Keratinocyte (primary cell): Measurements from ENCODE around the gene PDK2. TPM values are rescaled to one million over a fixed set of nuclear protein-coding genes. Genes with fewer than 3 reads are reported as not detected.

ENCODE experiments used
- DNase-seq: peaks from one replicate; pipeline ENCODE4 v3.0.0-alpha.2; 2011; ENCODE audit warnings: low read depth, missing footprints, low spot score
- FAIRE-seq: peaks from 2 replicates; lab custom pipeline; 2011; peaks lifted over from hg19 to GRCh38; lab: Jason Lieb, UNC
- H2AFZ ChIP-seq: 2 replicates; pipeline ENCODE4 v1.6.0; 2012; ENCODE audit warnings: low read length, control low read depth, inconsistent platforms; ENCODE audit not compliant: control insufficient read depth
- H3K27ac ChIP-seq: 2 replicates; pipeline ENCODE4 v1.5.1; 2011; ENCODE audit warnings: low read length; ENCODE audit not compliant: control insufficient read depth, insufficient read depth
- H3K27me3 ChIP-seq: 3 replicates; pipeline ENCODE4 v1.6.0; 2011; ENCODE audit warnings: low read length; ENCODE audit not compliant: control insufficient read depth, insufficient read depth; ENCODE audit errors: extremely low read depth
- H3K36me3 ChIP-seq, 2 experiments: 2 replicates in 1 of 2; 3 replicates in 1 of 2; pipeline ENCODE4 v1.5.1; 2011; ENCODE audit warnings: low read length in 2 of 2, mild to moderate bottlenecking in 1 of 2; ENCODE audit not compliant: control insufficient read depth in 2 of 2, insufficient read depth in 2 of 2; ENCODE audit errors: extremely low read depth in 1 of 2
- H3K4me1 ChIP-seq: 3 replicates; pipeline ENCODE4 v1.5.1; 2011; ENCODE audit warnings: low read length; ENCODE audit not compliant: control insufficient read depth, insufficient read depth; ENCODE audit errors: extremely low read depth
- H3K4me2 ChIP-seq: 3 replicates; pipeline ENCODE4 v1.6.0; 2011; ENCODE audit warnings: low read depth, low read length; ENCODE audit not compliant: control insufficient read depth, insufficient read depth; ENCODE audit errors: extremely low read depth
- H3K4me3 ChIP-seq, 3 experiments: fragments of 200-600 bp in 1 of 3; sonication (generic) in 1 of 3; 2 replicates in 2 of 3; 3 replicates in 1 of 3; pipeline ENCODE4 v1.5.1; 2011 to 2016; ENCODE audit warnings: low read length in 3 of 3, mild to moderate bottlenecking in 3 of 3, control low read depth in 2 of 3, inconsistent platforms in 1 of 3, low read depth in 1 of 3, mixed read lengths in 1 of 3, mixed run types in 1 of 3, moderate library complexity in 1 of 3; ENCODE audit not compliant: control insufficient read depth in 2 of 3, insufficient read depth in 2 of 3; ENCODE audit errors: extremely low read depth in 1 of 3
- H3K79me2 ChIP-seq: 2 replicates; pipeline ENCODE4 v1.6.0; 2012; ENCODE audit warnings: low read length; ENCODE audit not compliant: control insufficient read depth, insufficient read depth
- H3K9ac ChIP-seq: 3 replicates; pipeline ENCODE4 v1.6.0; 2011; ENCODE audit warnings: low read length; ENCODE audit not compliant: control insufficient read depth, insufficient read depth; ENCODE audit errors: extremely low read depth
- H3K9me1 ChIP-seq: 3 replicates; pipeline ENCODE4 v1.6.0; 2011; ENCODE audit warnings: low read length; ENCODE audit not compliant: control insufficient read depth, insufficient read depth; ENCODE audit errors: extremely low read depth
- H3K9me3 ChIP-seq: 2 replicates; pipeline ENCODE4 v1.5.1; 2012; ENCODE audit warnings: low read depth, low read length; ENCODE audit not compliant: control insufficient read depth
- H4K20me1 ChIP-seq: 3 replicates; pipeline ENCODE4 v1.6.0; 2011; ENCODE audit warnings: low read length; ENCODE audit not compliant: control insufficient read depth, insufficient read depth; ENCODE audit errors: extremely low read depth
- EZH2 ChIP-seq: IDR thresholded peaks from one replicate; pipeline ENCODE4 v1.6.1; 2012; ENCODE audit warnings: inconsistent platforms, mild to moderate bottlenecking, low read length, moderate library complexity
- dilution Hi-C: fragments of 300-500 bp; cut with MboI; formaldehyde crosslinking; loops from one replicate; pipeline ENCODE4 v1.7.0; 2020; ENCODE audit warnings: low sequenced_read_pairs; ENCODE audit not compliant: extremely low pct_ligation_motif_present
- polyA plus RNA-seq, 5 experiments: library from polyadenylated mRNA; depleted of rRNA in 3 of 5; stranded (reverse) in 3 of 5; stranded (forward) in 1 of 5; unstranded in 1 of 5; fragments of >200 nt; gene quantifications; 1 replicate in 1 of 5; 2 replicates in 3 of 5; 3 replicates in 1 of 5; pipeline versions ENCODE4 v1.2.1 to v1.2.3, GENCODE V29; 2011 to 2012; ENCODE audit warnings: missing spikeins in 2 of 5, low read depth in 1 of 5, low replicate concordance in 1 of 5
- TF ChIP-seq, protein P1 (sequence below), 3 experiments: IDR thresholded peaks in 1 of 3; conservative IDR thresholded peaks in 1 of 3; optimal IDR thresholded peaks in 1 of 3; 2 replicates in 2 of 3; 3 replicates in 1 of 3; pipeline versions ENCODE3 to v1.5.1; 2011; ENCODE audit warnings: low read length in 3 of 3, mild to moderate bottlenecking in 3 of 3, moderate library complexity in 2 of 3, control low read depth in 1 of 3, inconsistent platforms in 1 of 3; ENCODE audit not compliant: insufficient read depth in 2 of 3; ENCODE audit errors: extremely low read depth in 1 of 3

Gene PDK2
- polyA plus RNA-seq, 1 donor (not counting 4 experiments of a cell fraction or from before 2014, with no cell fraction given): 7.5 TPM

DNA sequence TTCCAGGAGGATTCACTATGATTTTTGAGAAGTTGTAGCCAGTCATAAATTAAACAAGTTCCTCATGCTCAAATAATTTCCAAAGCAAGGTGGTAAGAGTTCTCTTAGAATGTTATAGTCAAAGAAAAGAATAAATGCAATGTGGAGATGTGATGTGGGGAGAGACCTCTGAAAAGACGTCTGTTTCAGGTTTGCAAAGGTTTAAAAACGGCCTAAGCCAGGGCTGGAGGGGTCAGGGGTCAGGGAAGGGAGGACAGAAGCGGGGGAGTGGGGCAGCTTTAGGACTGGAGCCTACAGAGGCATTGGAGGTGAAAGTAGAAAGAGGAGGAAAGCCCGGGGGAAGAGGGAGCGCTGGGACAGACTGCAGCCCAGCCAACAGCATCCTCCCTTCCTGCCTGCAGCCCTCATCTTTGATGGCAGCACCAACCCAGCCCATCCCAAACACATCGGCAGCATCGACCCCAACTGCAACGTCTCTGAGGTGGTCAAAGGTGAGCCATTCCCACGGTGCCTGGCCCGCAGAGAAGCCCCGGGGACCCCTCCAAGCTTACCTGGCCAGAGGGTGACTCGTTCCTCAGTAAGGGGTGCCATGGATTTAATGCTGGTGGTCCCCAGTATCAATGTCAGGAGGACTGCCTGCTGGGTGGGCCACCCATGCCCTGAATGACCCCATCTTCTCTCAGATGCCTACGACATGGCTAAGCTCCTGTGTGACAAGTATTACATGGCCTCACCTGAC lies 11.4 kb downstream of the PDK2 start:
- Histone ChIP-seq H3K9me3 (no peaks in the 10 kb centered on the region), H3K27ac (no peak overlapping the region), H3K79me2 (no peaks in the 10 kb centered on the region), H3K4me2 (no peak overlapping the region), H3K4me1 (peaks cover 26% of the 10 kb centered on the region), H3K4me3 (no peak overlapping the region), H3K36me3 (peaks cover 0 to 2% of the 10 kb centered on the region in 2 experiments), H3K27me3 (no peaks in the 10 kb centered on the region), H3K9ac (no peak overlapping the region), H3K9me1 (no peaks in the 10 kb centered on the region), H2AFZ (no peak overlapping the region), H4K20me1 (no peaks in the 10 kb centered on the region)
- dilution Hi-C loops: no loop called here
- TF ChIP-seq, protein P1, sequence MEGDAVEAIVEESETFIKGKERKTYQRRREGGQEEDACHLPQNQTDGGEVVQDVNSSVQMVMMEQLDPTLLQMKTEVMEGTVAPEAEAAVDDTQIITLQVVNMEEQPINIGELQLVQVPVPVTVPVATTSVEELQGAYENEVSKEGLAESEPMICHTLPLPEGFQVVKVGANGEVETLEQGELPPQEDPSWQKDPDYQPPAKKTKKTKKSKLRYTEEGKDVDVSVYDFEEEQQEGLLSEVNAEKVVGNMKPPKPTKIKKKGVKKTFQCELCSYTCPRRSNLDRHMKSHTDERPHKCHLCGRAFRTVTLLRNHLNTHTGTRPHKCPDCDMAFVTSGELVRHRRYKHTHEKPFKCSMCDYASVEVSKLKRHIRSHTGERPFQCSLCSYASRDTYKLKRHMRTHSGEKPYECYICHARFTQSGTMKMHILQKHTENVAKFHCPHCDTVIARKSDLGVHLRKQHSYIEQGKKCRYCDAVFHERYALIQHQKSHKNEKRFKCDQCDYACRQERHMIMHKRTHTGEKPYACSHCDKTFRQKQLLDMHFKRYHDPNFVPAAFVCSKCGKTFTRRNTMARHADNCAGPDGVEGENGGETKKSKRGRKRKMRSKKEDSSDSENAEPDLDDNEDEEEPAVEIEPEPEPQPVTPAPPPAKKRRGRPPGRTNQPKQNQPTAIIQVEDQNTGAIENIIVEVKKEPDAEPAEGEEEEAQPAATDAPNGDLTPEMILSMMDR (optimal IDR thresholded peaks at IDR 0.05 in 1 of 3, IDR thresholded peaks at IDR 0.05 in 1 of 3, conservative IDR thresholded peaks at IDR 0.05 in 1 of 3; ENCODE audit: extremely low read depth in 1 of 3, insufficient read depth in 2 of 3, low read length in 3 of 3): no peak
- TF ChIP-seq EZH2: no peak
- FAIRE-seq (no peak), DNase-seq (no peak)

DNA sequence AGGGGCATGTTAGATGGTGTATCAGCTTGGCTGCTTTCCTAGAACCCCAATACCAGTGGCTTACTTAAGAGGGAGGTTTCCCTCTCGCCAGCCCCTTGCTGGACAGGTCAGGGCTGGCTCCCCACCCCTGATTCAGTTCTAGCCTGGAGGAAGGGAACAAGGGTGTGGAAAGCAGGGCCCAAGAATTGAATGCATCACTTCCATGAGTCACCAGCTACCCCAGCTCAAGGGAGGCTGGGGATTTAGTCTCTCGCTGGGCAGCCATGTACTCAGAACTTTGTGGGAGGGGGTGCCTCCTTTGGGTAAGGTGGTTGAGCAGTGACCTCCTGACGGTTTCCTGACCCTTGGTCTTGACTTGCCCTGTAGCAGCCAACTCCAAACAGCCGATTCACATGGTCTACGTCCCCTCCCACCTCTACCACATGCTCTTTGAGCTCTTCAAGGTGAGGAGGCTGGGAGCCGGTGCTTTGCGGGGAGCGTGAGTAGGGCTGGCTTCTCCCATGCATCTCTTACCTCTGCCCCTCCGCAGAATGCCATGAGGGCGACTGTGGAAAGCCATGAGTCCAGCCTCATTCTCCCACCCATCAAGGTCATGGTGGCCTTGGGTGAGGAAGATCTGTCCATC lies 12.8 kb downstream of the PDK2 start:
- Histone ChIP-seq H3K9ac (no peak overlapping the region), H3K27me3 (no peaks in the 10 kb centered on the region), H3K36me3 (peaks cover 0 to 2% of the 10 kb centered on the region in 2 experiments), H3K9me3 (no peaks in the 10 kb centered on the region), H3K4me2 (peak overlapping the region; percentile 80), H3K4me1 (peaks cover 24% of the 10 kb centered on the region), H3K79me2 (no peaks in the 10 kb centered on the region), H4K20me1 (no peaks in the 10 kb centered on the region), H3K27ac (peak overlapping the region; percentile 38), H3K9me1 (no peaks in the 10 kb centered on the region), H3K4me3 (no peak overlapping the region), H2AFZ (no peak overlapping the region)
- no peak for DNase-seq
- TF ChIP-seq, protein P1 (optimal IDR thresholded peaks at IDR 0.05 in 1 of 3, IDR thresholded peaks at IDR 0.05 in 1 of 3, conservative IDR thresholded peaks at IDR 0.05 in 1 of 3; ENCODE audit: extremely low read depth in 1 of 3, insufficient read depth in 2 of 3, low read length in 3 of 3): no peak
- TF ChIP-seq EZH2: no peak
- dilution Hi-C loops: no loop called here
- FAIRE-seq: peak; percentile 94
